Forelimb muscle (tissue), 1 donor: ENCODE data around the gene DOK5. TPM values are rescaled to one million over a fixed set of nuclear protein-coding genes. Genes with fewer than 3 reads are reported as not detected.

ENCODE experiments used
- DNase-seq: peaks from one replicate; pipeline ENCODE4 v3.0.0-alpha.2; 2013; ENCODE audit warnings: low read depth
- polyA plus RNA-seq: library from polyadenylated mRNA; unstranded; fragments of 120-200 nt; gene quantifications from one replicate; pipeline ENCODE4 v1.2.1, GENCODE V29; 2013; ENCODE audit not compliant: insufficient read length

DOK5 gene
- polyA plus RNA-seq, 1 donor: 29.0 TPM

DNA sequence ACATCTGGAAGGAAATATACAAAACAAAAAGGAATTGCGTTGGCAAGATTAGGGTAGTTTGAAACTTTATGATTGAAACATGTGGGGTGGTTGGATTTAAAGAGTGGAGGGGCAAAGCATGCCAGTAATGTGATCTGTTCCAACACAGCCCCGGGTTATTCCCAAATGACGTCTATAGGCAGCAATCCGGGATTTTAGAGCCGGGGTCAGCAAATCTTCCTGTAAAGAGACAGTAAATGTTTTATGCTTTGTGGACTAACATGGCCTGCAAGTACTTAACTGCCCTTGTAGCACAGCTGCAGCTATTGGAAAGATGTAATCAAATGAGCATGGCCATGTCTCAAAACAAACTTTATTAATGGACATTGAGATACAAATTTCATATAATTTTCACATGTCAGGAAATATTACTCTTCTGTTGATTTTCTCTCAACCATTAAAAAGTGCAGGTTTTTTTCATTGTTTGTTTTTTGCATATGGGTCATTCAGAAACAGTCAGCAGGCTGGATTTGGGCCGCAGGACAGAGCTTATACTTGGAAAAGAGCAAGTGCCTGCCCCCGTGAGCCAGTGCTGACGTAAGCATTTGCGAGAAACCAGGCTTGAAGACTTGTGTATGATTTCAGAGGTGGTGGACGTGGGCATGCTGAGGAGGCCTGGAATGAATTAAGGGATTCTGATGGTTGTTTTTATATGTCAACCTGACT is 136.5 kb downstream of the DOK5 start:
- no peak for DNase-seq

- no peak for DNase-seq
Measured at GRCh38 chr20:54618412-54618811, 143.0 kb downstream of the DOK5 start.

GRCh38 chr20:54619181-54619580 is 143.8 kb downstream of the DOK5 start:
- DNase-seq: no peak

GRCh38 chr20:54619682-54620081 is 144.3 kb downstream of the DOK5 start:
- no peak for DNase-seq

GRCh38 chr20:54620611-54621010 is 145.2 kb downstream of the DOK5 start:
- DNase-seq: no peak

- no peak for DNase-seq
Measured at GRCh38 chr20:54622333-54623295, 147.2 kb downstream of the DOK5 start.

- DNase-seq: no peak
Measured at GRCh38 chr20:54623991-54624569, 148.7 kb downstream of the DOK5 start.

DNA sequence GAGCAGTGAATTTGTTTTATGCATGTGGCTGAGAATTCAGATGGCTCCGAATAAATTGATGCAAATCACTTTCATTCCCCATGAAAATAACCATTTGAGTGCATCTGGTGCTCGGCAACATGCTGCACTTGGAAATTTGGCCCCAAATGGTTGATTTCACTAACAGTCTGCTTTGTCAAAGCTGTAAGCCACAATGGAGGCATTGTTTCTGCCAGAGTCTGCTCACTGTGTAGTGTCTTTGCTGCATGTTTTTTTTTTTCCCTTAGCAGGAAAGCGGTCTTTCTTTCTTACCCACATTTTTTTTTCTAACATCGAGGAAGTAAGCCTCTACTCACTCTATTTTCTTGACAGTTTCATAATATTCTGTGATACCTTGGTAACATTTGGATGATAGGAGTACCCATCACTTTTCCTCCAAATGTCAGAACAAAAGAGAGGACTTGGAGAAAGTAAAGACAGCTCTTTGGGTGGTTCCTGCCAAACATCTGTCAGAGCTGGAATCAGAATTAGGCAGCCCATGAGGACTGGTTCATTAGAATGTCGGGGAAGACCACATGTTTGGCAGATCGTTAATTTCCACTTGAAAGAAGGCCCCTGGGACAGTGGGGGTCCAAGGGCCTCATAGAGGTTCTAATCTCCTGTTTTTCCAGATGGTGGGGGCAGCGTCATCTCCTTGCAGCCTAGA is 149.5 kb downstream of the DOK5 start:
- peak; percentile 80 for DNase-seq

DNA sequence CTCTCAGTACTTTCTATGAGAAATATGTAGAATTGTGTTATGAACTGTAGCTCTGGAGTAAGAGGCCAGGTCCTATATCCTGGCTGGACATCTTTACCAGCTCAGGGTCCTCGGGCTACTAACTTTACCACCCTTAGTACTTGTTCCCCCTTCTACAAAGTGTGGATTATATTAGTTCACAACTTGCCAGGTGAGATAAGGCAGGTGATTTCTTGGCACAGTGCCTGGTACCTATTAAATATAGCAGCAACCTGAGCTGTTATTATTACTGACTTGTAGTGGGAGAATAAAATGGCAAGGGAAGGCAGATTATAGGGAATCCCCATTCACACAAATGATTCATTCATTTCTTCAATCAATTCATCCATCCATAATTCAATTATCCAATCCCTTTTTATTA is 150.1 kb downstream of the DOK5 start:
- DNase-seq: no peak

GRCh38 chr20:54626126-54626525 is 150.7 kb downstream of the DOK5 start:
- no peak for DNase-seq

DNA sequence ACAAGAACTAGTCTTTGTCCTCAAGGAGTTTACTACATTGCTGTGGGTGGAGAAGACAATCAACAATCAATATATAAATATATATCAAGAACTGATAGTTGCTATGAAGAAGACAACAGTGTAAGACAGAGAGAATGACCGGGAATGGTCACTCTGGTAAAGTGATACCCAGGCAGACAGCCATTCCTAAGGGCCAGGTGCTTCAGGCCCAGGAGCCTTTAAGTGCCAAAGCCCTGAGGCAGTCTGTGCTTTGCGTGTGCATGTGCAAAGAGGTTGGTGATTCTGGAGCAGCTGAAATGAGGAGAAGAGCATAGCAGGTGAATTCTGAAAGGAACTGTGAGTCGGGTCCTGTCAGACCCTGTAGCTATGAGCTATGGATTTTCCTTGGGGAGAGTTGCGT is 154.2 kb downstream of the DOK5 start:
- DNase-seq: no peak

DNA sequence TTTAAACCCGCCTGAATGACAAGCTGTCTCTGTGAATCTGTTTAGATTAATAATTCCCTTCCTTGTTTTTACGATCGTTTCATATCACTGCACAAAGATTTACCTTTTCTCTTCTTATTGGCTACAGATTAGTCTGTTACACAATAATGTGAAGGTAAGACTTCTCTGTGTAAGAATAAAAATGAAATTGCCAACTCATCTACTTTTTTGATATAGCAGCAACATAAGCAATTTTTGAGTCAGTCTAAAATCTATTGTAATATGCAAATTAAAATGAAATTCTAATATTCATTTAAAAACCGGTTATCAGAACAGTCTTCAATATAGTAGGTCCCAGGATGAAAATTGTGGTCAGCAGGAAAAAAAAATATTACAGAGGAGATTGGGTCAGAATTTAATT is 155.2 kb downstream of the DOK5 start:
- DNase-seq: no peak

- no peak for DNase-seq
Measured at GRCh38 chr20:54631059-54631458, 155.7 kb downstream of the DOK5 start.

- no peak for DNase-seq
Measured at GRCh38 chr20:54633374-54634355, 158.3 kb downstream of the DOK5 start.

DNA sequence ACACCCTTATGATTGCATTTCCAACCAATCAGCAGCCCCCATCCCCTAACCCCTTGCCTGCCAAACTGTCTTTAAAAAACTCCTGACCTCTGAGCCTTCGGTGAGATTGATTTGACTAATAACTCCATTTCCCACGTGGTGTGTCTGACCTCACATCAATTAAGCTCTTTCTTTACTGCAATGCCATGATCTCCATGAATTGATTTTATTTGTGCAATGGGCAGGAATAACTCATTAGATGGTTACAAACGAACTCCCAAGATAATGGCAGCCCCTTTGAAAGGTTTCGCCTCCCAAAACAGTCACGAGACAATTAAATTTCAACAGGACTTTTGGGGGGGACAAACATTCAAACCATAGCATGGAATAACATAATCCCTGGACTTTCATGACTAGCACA is 161.2 kb downstream of the DOK5 start:
- no peak for DNase-seq

GRCh38 chr20:54639941-54640340 is 164.5 kb downstream of the DOK5 start:
- no peak for DNase-seq

DNA sequence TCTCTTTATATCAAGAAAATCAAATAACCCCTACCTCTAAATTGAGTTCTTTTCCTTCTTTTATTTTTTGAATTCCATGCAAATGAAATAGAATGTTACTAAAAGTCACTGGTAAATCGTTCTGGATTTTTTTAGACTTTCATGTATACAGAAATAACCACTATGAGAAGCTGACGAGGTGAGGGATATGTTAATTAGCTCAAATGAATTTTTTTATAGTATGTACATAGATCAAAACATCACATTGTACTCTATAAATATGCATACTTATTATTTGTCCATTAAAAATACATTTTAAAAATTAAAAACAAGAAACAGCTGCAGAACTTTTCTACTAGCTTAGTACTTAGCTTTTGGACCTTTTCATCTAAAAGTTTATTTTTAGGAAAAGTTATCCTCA is 165.4 kb downstream of the DOK5 start:
- DNase-seq: no peak

DNA sequence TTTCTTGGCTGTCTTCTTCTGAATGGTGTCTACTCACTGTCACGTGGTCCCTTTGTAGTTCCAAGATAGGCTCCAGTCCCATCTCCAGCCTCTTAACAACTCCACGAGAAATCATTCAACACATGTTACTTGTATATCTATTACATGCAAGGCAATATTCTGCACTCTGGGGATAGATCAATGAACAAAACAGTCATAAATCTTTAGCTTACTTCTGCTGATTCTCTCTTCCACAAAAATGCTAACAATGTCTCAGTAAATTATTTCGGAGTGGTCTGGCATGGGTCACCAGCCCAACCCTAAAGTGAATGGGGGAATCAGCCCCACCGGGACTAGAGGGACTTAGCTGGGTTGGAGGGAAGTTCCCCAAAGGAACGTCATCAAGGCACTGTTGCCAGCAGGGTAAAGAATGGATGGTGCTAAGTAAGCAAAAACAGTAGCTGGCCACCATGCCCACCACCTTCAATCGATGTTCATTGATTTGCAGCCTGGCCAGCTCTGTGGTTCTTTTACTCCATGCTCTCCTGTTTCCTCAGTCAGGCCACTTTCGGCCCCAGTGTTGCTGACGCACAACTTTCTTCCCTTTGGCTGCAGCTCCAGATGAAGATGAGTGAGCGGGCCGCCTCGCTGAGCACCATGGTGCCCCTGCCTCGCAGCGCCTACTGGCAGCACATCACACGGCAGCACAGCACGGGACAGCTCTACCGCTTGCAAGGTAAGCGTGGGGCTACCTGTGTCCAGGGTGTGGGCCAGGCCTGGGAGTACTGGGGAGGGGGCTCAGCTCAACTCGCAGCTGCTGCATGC is 167.7 kb downstream of the DOK5 start:
- no peak for DNase-seq

DNA sequence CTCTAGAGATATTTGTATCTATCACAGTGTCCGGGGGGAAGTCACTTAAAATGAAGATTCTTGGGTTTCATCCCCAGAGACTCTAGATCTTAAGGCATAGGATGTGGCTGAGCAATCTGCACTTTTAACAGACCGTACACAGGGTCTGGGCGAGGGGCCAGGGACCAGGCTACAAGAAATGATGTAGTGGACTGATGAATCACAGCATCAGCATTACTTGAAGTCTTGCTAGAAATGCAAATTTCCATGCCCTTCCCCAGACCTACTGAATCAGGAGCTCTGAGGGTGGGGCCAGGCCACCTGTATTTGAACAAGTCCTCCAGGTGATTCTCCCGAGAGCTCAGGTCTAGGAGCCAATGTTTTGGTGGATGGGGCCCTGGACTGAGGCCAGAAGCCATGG is 168.4 kb downstream of the DOK5 start:
- DNase-seq: no peak
